CD4-positive, alpha-beta T cell treated with Interleukin-17A for 1 hour (primary cell): ENCODE data around the gene CSGALNACT2.
"Not testable (repeated sequence)": the region's sequence is repeated elsewhere in the genome, so short reads cannot be mapped to it uniquely, and the experiment has no call there.

Source experiments
- DNase-seq: peaks from one replicate; pipeline ENCODE4 v3.0.0-alpha.2; 2020

CSGALNACT2 gene

DNA sequence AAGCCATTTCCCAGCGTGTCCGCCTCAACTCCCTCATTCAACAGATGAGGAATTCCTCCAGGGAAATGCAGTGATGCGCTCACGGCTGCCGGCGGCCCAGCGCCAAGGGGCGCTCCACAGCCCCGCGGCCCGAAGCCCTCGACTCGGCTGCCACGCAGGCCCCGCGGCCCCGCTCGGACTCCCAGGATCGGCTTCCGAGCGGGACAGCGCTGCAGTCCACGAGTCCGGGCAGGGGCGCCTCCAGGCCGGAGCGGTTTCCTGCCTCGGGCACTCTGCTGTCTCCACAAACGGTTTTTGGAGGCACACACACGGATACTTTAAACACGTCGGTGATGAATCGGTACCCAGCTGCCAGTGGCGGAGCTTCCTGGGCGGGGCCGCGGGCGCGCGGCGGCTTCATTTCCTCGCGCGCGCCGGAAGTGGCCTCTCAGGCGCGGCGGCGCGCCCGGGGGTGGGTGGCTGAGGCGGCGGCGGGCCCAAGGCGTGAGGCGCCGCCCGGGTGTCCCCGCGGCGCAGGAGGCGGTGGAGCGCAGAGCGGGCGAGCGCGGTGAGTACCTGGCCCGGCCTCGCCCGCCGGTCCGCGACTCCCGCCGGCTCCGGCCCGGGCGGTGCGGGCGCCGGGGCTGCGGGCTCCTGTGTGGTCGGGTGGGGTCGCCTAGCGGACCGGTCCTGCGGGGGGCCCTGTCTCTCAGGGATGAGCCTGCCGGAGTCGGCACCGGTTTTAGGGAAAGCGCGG, at the start of gene CSGALNACT2:
Gene CSGALNACT2, plus strand, starts transcription at position 425 of the 736 bp plus-strand sequence. CDS start 16,705 bp downstream, outside the sequence.
- peak; percentile 89 for DNase-seq

DNA sequence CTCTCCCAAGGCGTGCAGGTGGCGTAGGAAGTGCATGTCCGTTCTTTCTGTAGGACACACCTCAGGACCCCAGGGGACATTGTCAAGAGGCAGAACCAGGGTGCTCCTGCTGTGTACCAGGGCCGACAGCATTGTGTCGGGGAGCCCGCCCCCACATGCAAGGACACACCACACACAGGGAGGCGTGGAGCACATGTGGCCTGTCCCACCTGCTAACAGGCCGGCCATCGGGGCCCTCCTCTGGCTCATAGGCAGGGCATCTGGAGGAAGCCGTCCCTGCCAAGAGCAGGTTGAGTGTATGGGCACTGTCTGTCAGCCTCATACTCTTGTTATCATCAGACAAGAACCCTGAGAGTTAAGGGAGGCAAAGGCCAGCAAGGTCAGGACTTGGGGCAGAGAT, 48.7 kb upstream of the CSGALNACT2 start:
- DNase-seq, result no peak

DNA sequence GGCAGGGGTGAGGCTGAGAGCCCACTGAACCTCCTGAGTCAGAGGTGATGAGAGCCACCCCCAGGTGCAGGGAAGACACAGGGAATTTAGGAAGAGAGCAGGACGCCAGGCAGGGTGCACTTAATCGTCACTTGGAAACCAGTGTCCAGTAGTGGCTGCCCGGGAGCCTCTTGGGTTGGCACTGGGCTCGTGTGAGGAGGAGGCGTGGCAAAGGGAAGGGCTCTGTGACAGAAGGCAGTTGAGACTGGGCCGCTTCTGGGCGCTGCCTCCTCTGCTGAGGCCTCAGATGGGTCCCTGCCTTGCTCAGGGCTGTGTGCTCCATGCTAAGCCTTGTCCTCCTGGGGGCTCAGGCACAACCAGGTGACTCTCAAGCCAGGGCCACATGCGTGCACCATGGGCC, 48.1 kb upstream of the CSGALNACT2 start:
- DNase-seq, result no peak

DNA sequence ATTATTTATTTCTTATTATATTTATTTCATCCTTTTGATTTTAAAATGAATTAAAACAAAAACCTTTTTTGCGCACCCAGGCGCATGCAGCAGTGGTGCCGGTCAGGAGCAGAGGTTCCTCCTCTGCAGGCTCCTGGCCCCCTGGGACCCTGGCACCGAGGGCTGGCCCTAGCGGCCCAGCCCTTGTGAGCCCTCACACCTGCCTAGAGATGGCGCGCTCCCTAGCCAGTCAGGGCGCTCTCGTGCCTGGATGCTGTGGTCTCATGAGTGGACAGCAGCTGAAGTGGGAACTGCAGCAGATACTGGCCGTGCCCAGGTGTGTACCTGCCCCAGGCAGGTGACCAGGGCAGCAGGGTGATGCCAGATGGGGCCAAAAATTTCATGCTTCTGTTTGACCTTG, 47.6 kb upstream of the CSGALNACT2 start:
- no peak for DNase-seq

- no peak for DNase-seq
These were observed 46.4 kb upstream of the CSGALNACT2 start for GRCh38 chr10:43091846-43092245.

DNA sequence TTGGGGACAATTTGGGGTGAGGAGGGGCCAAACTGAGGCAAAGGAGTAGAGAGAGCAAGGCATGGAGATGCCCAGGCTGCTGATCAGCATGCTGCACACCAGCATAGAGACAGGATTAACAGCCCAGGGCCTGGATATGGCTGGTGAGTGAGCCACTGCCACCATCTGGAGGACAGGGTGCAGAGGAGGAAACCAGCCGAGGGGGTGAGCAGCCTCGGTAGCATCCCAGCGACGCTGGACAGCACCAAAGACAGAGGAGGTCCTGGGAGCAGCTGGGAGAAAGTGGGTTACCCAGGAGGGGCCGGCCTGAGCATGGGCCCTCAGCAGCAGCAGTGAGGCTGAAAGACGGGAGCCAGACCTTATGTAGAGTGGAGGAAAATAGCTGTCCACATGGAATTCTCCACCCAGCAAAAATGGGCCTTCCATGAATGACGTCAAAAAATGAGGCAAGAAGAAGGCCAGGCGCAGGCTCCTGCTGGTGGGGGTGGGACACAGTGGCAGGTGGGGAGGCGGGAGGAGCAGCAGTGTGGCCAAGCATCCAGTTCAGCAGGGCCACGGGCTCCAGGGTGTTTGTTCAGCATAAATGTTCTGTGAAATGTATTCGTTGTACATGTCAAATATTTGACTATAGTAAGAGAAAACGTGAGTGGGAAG, 44.7 kb upstream of the CSGALNACT2 start:
- no peak for DNase-seq

DNA sequence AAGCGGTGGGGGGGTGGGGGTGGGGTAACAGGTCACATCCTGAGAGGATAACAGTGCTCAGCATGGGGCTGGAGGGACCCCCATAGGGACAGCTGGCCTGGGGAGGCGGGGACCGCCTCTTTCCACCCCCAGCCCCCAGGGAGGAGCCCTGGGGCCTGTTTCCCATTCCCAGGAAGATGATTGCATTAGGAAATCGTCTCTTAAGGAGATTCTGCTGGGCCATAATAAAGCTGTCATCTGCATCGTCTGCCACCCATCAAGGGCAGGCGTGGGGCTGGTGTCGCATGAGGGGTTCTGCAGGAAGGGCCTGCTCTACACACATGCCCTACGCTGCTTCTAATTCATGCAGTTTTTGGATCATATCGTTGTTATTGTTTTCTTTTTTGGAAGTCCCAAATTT, 44.2 kb upstream of the CSGALNACT2 start:
- DNase-seq, result no peak

DNA sequence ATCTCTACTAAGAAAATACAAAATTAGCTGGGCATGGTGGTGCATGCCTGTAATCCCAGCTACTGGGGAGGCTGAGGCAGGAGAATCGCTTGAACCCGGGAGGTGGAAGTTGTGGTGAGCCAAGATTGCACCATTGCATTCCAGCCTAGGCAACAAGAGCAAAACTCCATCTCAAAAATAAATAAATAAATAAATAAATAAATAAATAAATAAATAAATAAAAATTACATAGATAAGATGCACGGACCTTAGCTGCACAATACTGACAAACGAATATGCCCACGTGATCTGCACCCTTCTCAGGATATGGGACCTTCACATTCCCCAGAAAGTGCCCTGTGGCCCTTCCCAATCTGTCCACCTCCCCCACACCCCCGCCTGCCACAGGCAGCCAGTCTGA, 38.9 kb upstream of the CSGALNACT2 start:
- DNase-seq, result not testable (repeated sequence)

DNA sequence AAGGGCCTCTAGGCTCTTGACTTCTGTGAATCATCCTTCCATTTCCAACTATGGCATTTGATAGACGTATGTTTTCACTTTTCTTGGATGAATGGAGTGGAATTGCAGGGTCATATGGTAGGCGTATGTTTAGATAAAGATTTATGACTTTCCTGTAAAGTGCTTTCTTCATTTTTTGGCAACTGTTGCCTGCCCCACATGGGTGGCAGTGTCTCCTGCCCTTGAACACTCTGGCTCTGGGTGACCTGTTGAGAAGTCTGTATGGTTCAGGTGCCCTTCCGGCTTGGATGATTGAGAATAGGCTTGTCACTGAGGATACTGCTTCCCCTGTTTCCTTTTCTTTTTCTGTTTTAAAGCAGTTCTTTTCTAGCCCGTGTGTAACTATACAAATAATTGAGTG, 38.3 kb upstream of the CSGALNACT2 start:
- no peak for DNase-seq

DNA sequence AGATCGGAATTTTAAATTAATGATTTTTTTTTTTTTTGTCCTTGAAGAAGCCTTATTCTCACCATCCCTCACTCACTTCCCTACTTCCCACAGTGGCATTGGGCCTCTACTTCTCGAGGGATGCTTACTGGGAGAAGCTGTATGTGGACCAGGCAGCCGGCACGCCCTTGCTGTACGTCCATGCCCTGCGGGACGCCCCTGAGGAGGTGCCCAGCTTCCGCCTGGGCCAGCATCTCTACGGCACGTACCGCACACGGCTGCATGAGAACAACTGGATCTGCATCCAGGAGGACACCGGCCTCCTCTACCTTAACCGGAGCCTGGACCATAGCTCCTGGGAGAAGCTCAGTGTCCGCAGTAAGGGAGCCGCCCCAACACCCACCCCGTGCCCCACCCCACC, 37.9 kb upstream of the CSGALNACT2 start:
- no peak for DNase-seq

DNA sequence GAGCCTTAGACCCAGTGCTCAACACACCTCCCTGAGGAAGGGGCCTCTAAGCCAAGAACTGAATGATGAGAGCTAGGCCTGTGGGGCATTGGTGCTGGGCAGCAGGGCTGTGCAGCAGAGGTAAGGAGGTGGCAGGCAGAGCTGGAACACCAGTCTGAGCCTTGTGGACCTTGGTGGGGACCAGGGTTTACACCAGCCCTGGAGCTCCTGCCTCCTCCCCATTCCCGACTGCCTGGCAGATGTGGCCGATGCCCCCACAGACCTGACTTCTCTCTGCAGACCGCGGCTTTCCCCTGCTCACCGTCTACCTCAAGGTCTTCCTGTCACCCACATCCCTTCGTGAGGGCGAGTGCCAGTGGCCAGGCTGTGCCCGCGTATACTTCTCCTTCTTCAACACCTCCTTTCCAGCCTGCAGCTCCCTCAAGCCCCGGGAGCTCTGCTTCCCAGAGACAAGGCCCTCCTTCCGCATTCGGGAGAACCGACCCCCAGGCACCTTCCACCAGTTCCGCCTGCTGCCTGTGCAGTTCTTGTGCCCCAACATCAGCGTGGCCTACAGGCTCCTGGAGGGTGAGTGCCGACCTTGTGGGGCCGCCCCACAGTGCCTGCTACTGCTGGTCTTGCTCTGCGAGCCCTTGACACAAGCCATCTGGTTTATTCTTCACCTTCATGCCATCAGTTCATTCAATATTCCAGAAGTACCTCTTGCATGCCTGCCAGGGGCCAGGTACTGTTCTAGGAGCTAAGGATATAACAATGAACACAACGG, 36.0 kb upstream of the CSGALNACT2 start:
- DNase-seq, result no peak

DNA sequence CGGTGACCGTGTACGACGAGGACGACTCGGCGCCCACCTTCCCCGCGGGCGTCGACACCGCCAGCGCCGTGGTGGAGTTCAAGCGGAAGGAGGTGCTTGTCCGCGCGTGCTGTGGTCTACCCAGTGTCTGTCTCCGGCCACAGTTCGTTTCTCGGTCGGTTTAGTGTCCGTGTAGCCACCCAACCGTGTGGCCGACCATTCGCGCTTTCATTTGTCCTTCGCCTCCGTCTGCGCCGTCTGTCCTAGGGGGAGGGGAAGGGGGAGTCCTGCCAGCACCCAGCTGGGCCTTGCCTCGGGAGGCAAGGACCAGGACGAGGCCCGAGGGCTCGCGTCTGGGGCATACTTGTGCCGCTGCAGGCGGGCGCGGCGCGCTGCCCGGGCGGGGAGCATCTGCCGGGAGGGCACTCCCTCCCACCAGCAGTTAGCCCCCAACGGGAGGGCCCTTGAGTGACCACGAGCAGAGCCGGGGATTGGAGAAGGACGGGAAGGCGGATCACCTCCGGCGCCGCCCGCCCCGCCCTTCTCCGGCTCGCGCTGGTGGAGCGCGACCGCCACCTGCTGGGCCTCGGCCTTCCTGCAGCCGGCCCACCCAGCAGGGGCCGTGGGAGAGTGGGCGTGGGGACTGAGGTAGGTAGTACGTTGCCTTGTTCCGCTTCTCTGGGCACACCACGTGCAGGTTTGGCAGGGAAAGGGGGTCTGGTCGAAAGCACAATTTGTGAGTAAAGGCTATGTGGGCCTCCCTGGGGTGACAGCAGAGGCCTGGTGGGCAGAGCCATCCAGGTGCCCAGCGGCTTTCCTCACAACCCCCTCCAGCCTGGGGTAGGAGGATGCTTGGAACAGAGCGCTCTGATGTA, 32.9 kb upstream of the CSGALNACT2 start:
- peak; percentile 76 for DNase-seq

- DNase-seq, result no peak
These were observed 32.4 kb upstream of the CSGALNACT2 start for GRCh38 chr10:43105956-43106229.

DNA sequence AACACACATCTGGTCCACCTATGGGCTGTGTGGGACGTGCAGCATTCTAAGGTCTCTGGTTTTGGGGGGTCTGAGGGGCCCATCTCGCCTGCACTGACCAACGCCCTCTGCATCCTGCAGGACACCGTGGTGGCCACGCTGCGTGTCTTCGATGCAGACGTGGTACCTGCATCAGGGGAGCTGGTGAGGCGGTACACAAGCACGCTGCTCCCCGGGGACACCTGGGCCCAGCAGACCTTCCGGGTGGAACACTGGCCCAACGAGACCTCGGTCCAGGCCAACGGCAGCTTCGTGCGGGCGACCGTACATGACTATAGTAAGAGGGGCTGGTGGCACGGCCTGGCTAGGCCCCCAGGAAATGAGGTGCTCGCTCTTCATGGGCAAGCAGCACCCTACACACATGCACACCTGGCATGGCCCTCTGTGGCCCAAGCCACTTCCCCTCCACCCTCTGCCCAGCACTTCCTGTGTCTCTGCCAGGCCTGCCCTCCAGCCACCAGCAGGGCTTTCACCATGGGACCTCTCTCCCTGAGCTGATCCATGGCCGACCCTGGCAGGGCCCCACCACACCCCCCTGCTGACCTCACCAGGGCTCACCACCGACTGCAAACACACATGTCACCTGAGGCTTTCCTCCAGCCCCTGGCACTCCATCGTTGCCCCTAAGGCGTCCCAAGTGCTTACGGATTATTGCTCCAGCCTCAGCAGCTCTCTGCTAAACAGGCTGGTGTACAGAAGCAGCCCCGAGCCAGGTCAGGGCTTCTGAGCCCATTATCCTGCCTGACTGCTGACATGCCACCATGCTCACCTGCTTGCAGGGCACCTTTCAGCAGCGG, 31.8 kb upstream of the CSGALNACT2 start:
- no peak for DNase-seq

DNA sequence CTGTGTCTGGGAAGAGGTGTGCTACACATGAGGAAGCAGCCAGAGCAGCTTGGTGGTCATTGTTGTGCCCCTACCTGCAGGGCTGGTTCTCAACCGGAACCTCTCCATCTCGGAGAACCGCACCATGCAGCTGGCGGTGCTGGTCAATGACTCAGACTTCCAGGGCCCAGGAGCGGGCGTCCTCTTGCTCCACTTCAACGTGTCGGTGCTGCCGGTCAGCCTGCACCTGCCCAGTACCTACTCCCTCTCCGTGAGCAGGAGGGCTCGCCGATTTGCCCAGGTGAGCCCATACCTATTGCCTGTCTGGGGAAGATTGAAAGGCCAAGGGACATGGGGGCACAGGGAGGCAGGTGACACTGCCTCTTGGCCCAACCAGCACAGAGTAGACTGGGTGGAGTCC, 29.3 kb upstream of the CSGALNACT2 start:
- no peak for DNase-seq

GRCh38 chr10:43109671-43110249, 28.5 kb upstream of the CSGALNACT2 start:
- DNase-seq, result no peak

- DNase-seq, result no peak
These were observed 27.7 kb upstream of the CSGALNACT2 start for GRCh38 chr10:43110338-43111071.

DNA sequence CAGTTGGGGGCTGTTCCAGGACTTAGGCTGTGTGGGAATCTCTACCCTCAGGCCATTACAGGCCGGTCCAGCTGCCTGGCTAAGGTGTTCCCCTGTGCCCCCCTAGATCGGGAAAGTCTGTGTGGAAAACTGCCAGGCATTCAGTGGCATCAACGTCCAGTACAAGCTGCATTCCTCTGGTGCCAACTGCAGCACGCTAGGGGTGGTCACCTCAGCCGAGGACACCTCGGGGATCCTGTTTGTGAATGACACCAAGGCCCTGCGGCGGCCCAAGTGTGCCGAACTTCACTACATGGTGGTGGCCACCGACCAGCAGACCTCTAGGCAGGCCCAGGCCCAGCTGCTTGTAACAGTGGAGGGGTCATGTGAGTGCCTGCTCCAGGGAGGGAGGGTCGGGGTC, 27.1 kb upstream of the CSGALNACT2 start:
- DNase-seq, result no peak

DNA sequence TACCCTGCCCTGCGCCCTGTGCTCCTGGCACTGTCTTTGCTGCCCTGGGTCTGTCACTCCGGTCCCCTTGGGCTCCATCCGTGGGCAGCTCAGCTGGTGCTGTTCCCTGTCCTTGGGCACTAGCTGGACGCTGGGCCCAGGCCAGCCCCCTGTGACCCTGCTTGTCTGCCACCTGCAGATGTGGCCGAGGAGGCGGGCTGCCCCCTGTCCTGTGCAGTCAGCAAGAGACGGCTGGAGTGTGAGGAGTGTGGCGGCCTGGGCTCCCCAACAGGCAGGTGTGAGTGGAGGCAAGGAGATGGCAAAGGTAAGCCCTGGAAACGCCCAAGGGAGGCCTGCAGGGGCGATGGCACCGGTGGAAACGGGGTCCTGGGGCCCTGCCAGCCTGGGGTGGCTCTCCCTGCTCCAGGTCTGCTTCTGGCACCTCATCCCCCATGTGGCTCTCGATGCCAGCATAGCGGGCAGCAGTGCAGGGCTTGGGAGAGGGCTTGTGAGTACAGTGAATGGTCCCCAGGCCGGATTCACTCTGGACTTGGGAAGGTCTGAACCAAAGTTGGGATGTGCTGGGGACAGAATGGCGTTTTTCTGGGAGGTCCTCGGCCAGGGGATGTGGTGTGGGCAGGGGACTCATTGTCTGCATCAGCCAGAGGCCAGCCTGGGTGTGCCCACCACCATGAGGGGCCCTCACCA, 26.2 kb upstream of the CSGALNACT2 start:
- DNase-seq, result no peak

GRCh38 chr10:43112608-43112961, 25.7 kb upstream of the CSGALNACT2 start:
- no peak for DNase-seq
